GM19463 (cell line): ENCODE measurements around the gene ZBTB18.
"Not testable (repeated sequence)": the region's sequence is repeated elsewhere in the genome, so short reads cannot be mapped to it uniquely, and the experiment has no call there.

Source experiments
- ATAC-seq: cut with Tn5 transposase; IDR thresholded peaks from one replicate; pipeline ENCODE4 v1.9.1; 2021; ENCODE audit warnings: mild to moderate bottlenecking, moderate library complexity; ENCODE audit not compliant: unreplicated experiment

Gene ZBTB18

GRCh38 chr1:244050835-244051444 lies at the start of gene ZBTB18:
ZBTB18 (plus strand) TSS chr1:244051283; CDS start chr1:244051432, 149 bp downstream.
- ATAC-seq: no peak

GRCh38 chr1:244002721-244003120 lies 48.4 kb upstream of the ZBTB18 start:
- ATAC-seq: no peak

GRCh38 chr1:244005455-244005854 lies 45.6 kb upstream of the ZBTB18 start:
- ATAC-seq: no peak

- ATAC-seq: no peak
These were observed 44.6 kb upstream of the ZBTB18 start for GRCh38 chr1:244006381-244006901.

- ATAC-seq: no peak
These were observed 44.1 kb upstream of the ZBTB18 start for GRCh38 chr1:244006961-244007360.

- no peak for ATAC-seq
These were observed 40.9 kb upstream of the ZBTB18 start for GRCh38 chr1:244010191-244010590.

- no peak for ATAC-seq
These were observed 40.4 kb upstream of the ZBTB18 start for GRCh38 chr1:244010703-244011123.

GRCh38 chr1:244011271-244011670 lies 39.8 kb upstream of the ZBTB18 start:
- ATAC-seq: no peak

- ATAC-seq: no peak
These were observed 39.3 kb upstream of the ZBTB18 start for GRCh38 chr1:244011786-244012185.

- ATAC-seq: no peak
These were observed 38.9 kb upstream of the ZBTB18 start for GRCh38 chr1:244012202-244012601.

GRCh38 chr1:244013100-244013499 lies 38.0 kb upstream of the ZBTB18 start:
- ATAC-seq: no peak

GRCh38 chr1:244014862-244015261 lies 36.2 kb upstream of the ZBTB18 start:
- not testable (repeated sequence) for ATAC-seq

GRCh38 chr1:244019982-244020485 lies 31.0 kb upstream of the ZBTB18 start:
- ATAC-seq: no peak

GRCh38 chr1:244021427-244021826 lies 29.7 kb upstream of the ZBTB18 start:
- no peak for ATAC-seq

- ATAC-seq: no peak
These were observed 28.8 kb upstream of the ZBTB18 start for GRCh38 chr1:244022311-244022710.

- no peak for ATAC-seq
These were observed 28.1 kb upstream of the ZBTB18 start for GRCh38 chr1:244022864-244023440.

GRCh38 chr1:244027491-244028145 lies 23.5 kb upstream of the ZBTB18 start:
- ATAC-seq: no peak

GRCh38 chr1:244028701-244029100 lies 22.4 kb upstream of the ZBTB18 start:
- ATAC-seq: no peak

GRCh38 chr1:244029124-244029523 lies 22.0 kb upstream of the ZBTB18 start:
- no peak for ATAC-seq

GRCh38 chr1:244030481-244031040 lies 20.5 kb upstream of the ZBTB18 start:
- no peak for ATAC-seq

- no peak for ATAC-seq
These were observed 15.7 kb upstream of the ZBTB18 start for GRCh38 chr1:244035358-244035757.

- no peak for ATAC-seq
These were observed 13.8 kb upstream of the ZBTB18 start for GRCh38 chr1:244037252-244037651.
